GM12878 (cell line): ENCODE data around the gene PYGO2. TPM values are rescaled to one million over a fixed set of nuclear protein-coding genes. Genes with fewer than 3 reads are reported as not detected.

Experiments used
- ATAC-seq: fragments of 200-7000 bp; cut with Tn5 transposase; 3 replicates; pipeline ENCODE4 v1.9.1; 2020; ENCODE audit warnings: mild to moderate bottlenecking, moderate library complexity
- BruUV-seq: library from RNA; stranded (reverse); fragments of 400-500 nt; replicated peaks from 2 replicates; lab custom pipeline; 2021; lab: Mats Ljungman, UMichigan
- CTCF ChIA-PET: fragments of 300-600 bp; sonication (Branson Sonifier 250); formaldehyde crosslinking; extraction: SDS; loops from one replicate; lab custom pipeline; 2021; ENCODE audit warnings: inconsistent platforms; lab: Yijun Ruan, JAX
- POLR2A ChIA-PET: fragments of 350-600 bp; formaldehyde crosslinking; extraction: SDS; loops from one replicate; lab custom pipeline; 2021; ENCODE audit warnings: inconsistent platforms; lab: Charles Lee
- RAD21 ChIA-PET: fragments of 300-600 bp; sonication (Branson Sonifier 250); formaldehyde crosslinking; loops from one replicate; lab custom pipeline; 2023; ENCODE audit warnings: antibody characterized with exemption; ENCODE audit not compliant: unreplicated experiment; lab: Charles Lee
- SMC1A ChIA-PET: fragments of 300-600 bp; sonication (Branson Sonifier 250); formaldehyde crosslinking; loops from one replicate; lab custom pipeline; 2023; ENCODE audit not compliant: unreplicated experiment, uncharacterized antibody; lab: Charles Lee
- DNase-seq: peaks from one replicate; pipeline ENCODE4 v3.0.0-alpha.2; 2011; ENCODE audit warnings: low read depth, low spot score
- FAIRE-seq: peaks from 3 replicates; lab custom pipeline; 2011; peaks lifted over from hg19 to GRCh38; lab: Jason Lieb, UNC
- H2AFZ ChIP-seq: 2 replicates; pipeline ENCODE4 v1.6.0; 2011; ENCODE audit warnings: low read depth, low read length, control low read depth; ENCODE audit not compliant: control insufficient read depth
- H3K27ac ChIP-seq: 2 replicates; pipeline ENCODE4 v1.5.1; 2011; ENCODE audit warnings: control low read depth; ENCODE audit not compliant: control insufficient read depth, insufficient read depth
- H3K27me3 ChIP-seq, 2 experiments: replicated peaks in 1 of 2; 2 replicates each; pipeline versions ENCODE4 v1.6.0 to v1.6.1; 2011; ENCODE audit warnings: low read length in 1 of 2; ENCODE audit not compliant: control insufficient read depth in 2 of 2, insufficient read depth in 2 of 2
- H3K36me3 ChIP-seq, 2 experiments: 2 replicates each; pipeline ENCODE4 v1.5.1; 2011; ENCODE audit warnings: low read length in 1 of 2; ENCODE audit not compliant: control insufficient read depth in 2 of 2, insufficient read depth in 2 of 2
- H3K4me1 ChIP-seq: 2 replicates; pipeline ENCODE4 v1.6.1; 2011; ENCODE audit warnings: mild to moderate bottlenecking, low read length, moderate library complexity, mixed read lengths; ENCODE audit not compliant: control insufficient read depth, insufficient read depth
- H3K4me2 ChIP-seq: 2 replicates; pipeline ENCODE4 v1.6.0; 2011; ENCODE audit warnings: control low read depth; ENCODE audit not compliant: control insufficient read depth, insufficient read depth
- H3K4me3 ChIP-seq: fragments of 200-600 bp; sonication (generic); 2 replicates; pipeline ENCODE4 v1.5.1; 2016
- H3K79me2 ChIP-seq: 2 replicates; pipeline ENCODE4 v1.6.0; 2011; ENCODE audit warnings: low read length; ENCODE audit not compliant: control insufficient read depth, insufficient read depth
- H3K9ac ChIP-seq: 2 replicates; pipeline ENCODE4 v1.8.0; 2011; ENCODE audit warnings: low read length, control low read depth, mixed read lengths; ENCODE audit not compliant: control insufficient read depth, insufficient read depth
- H3K9me3 ChIP-seq: replicated peaks from 3 replicates; pipeline ENCODE4 v1.5.1; 2011; ENCODE audit warnings: mild to moderate bottlenecking, low read length; ENCODE audit not compliant: control insufficient read depth, insufficient read depth
- H4K20me1 ChIP-seq: 2 replicates; pipeline ENCODE4 v1.6.0; 2011; ENCODE audit not compliant: control insufficient read depth, insufficient read depth
- BCL11A ChIP-seq: IDR thresholded peaks from 2 replicates; pipeline ENCODE4 v1.6.1; 2011; ENCODE audit warnings: low read depth, low read length
- BCL3 ChIP-seq: IDR thresholded peaks from 2 replicates; pipeline ENCODE4 v1.6.1; 2011; ENCODE audit warnings: borderline replicate concordance, low read depth, mild to moderate bottlenecking, moderate library complexity, low read length; ENCODE audit not compliant: insufficient read depth, poor library complexity, severe bottlenecking
- CREM ChIP-seq: IDR thresholded peaks from 2 replicates; pipeline ENCODE4 v1.6.1; 2014; ENCODE audit warnings: antibody characterized with exemption, low read depth
- IKZF1 ChIP-seq: fragments of 450-650 bp; conservative IDR thresholded peaks from 2 replicates; pipeline ENCODE4 v1.6.1; 2017; ENCODE audit warnings: antibody characterized with exemption, mild to moderate bottlenecking
- IKZF2 ChIP-seq, 2 experiments: fragments of 450-650 bp; IDR thresholded peaks; 2 replicates each; pipeline ENCODE4 v1.6.1; 2017; ENCODE audit warnings: mild to moderate bottlenecking in 2 of 2, moderate library complexity in 2 of 2
- IRF4 ChIP-seq: IDR thresholded peaks from 2 replicates; pipeline ENCODE4 v1.6.1; 2011; ENCODE audit warnings: low read depth, low read length
- JUNB ChIP-seq: IDR thresholded peaks from 2 replicates; pipeline ENCODE4 v1.6.1; 2016; ENCODE audit warnings: antibody characterized with exemption, mild to moderate bottlenecking
- MEF2A ChIP-seq: IDR thresholded peaks from 2 replicates; pipeline ENCODE4 v1.6.1; 2011; ENCODE audit warnings: low read depth, mild to moderate bottlenecking, low read length, moderate library complexity; ENCODE audit not compliant: insufficient read depth
- PBX3 ChIP-seq: IDR thresholded peaks from 2 replicates; pipeline ENCODE4 v1.6.1; 2011; ENCODE audit warnings: mild to moderate bottlenecking, low read depth, low read length, moderate library complexity; ENCODE audit not compliant: insufficient replicate concordance
- RB1 ChIP-seq: fragments of 450-650 bp; formaldehyde crosslinking; IDR thresholded peaks from 2 replicates; pipeline ENCODE4 v1.6.1; 2017; ENCODE audit warnings: mild to moderate bottlenecking, borderline replicate concordance
- SMAD1 ChIP-seq: fragments of 450-650 bp; IDR thresholded peaks from 2 replicates; pipeline ENCODE4 v1.6.1; 2018; ENCODE audit warnings: mild to moderate bottlenecking, low read depth; ENCODE audit not compliant: partially characterized antibody
- SMC3 ChIP-seq: IDR thresholded peaks from 2 replicates; pipeline ENCODE4 v1.6.1; 2011; ENCODE audit warnings: low read length, improper control_type of control experiment, borderline replicate concordance
- STAT1 ChIP-seq: fragments of 450-650 bp; conservative IDR thresholded peaks from 2 replicates; pipeline ENCODE4 v1.6.1; 2014; ENCODE audit warnings: antibody characterized with exemption, mild to moderate bottlenecking
- TAF1 ChIP-seq: IDR thresholded peaks from 2 replicates; pipeline ENCODE4 v1.6.1; 2011; ENCODE audit warnings: mild to moderate bottlenecking, low read depth, low read length, borderline replicate concordance
- TCF7 ChIP-seq: IDR thresholded peaks from 2 replicates; pipeline ENCODE4 v1.6.1; 2014; ENCODE audit warnings: antibody characterized with exemption, borderline replicate concordance
- ZNF687 ChIP-seq: fragments of 450-650 bp; IDR thresholded peaks from 2 replicates; pipeline ENCODE4 v1.6.1; 2017; ENCODE audit warnings: mild to moderate bottlenecking, moderate library complexity
- WGBS: methylation state at CpG from one replicate; pipeline ENCODE4 v1.1.6; 2016; ENCODE audit warnings: low lambda C conversion rate; ENCODE audit not compliant: insufficient replicate concordance, insufficient coverage; ENCODE audit errors: missing lambda C conversion rate; 5-methylcytosine and 5-hydroxymethylcytosine counted together
- in situ Hi-C: fragments of 300-500 bp; cut with MboI; formaldehyde crosslinking; loops from 9 replicates; pipeline ENCODE4 v1.14.3; 2018; ENCODE audit warnings: mixed read lengths
- intact Hi-C: fragments of 100-400 bp; cut with micrococcal nuclease; formaldehyde crosslinking; loops from one replicate; pipeline ENCODE4 v1.14.2; 2022; ENCODE audit not compliant: unreplicated experiment
- polyA plus RNA-seq, 11 experiments: library from polyadenylated mRNA; depleted of rRNA in 4 of 11; unstranded in 6 of 11; stranded (reverse) in 5 of 11; fragments of >200 nt; fragmentation: Nextera tagmentation in 4 of 11; fragmentation: Illumina TruSeq in 1 of 11; extraction: Ambion mirVana in 4 of 11; extraction: Trizol in 1 of 11; gene quantifications; 1 replicate in 1 of 11; 2 replicates in 10 of 11; pipeline versions ENCODE4 v1.2.1 to v1.2.3, GENCODE V29; 2011 to 2016; ENCODE audit warnings: inconsistent platforms in 2 of 11, missing spikeins in 2 of 11, low read depth in 1 of 11
- total RNA-seq, 4 experiments: library from RNA; depleted of rRNA in 3 of 4; stranded (reverse); fragments of >200 nt in 3 of 4; fragmentation: Illumina TruSeq in 1 of 4; extraction: Trizol in 1 of 4; gene quantifications; 2 replicates each; pipeline versions ENCODE4 v1.2.1 to v1.2.3, GENCODE V29; 2013 to 2021

PYGO2 gene
- total and polyA plus RNA-seq, 10 of the 15 experiments (the other 5 are each of a cell fraction or from before 2014, with no cell fraction given): 8.1 to 33.8 (median 23.5) TPM

- POLR2A ChIA-PET: interaction anchor here (0.7 to 2.4 kb wide), 17 partner anchors 8 to 382 kb away, joined by 3 to 18 read pairs (median 4); partner anchors contain the start of genes ADAM15, FLAD1, PBXIP1 and PYGO2
- TF ChIP-seq IKZF2 (IDR thresholded peaks at IDR 0.05): peak; percentile 24 to 44; a peak in 3 of 4 replicates
- TF ChIP-seq ZNF687: 0 out of 2 replicates have a peak, but pooled peaks have one; percentile 27
- TF ChIP-seq TAF1: 0 out of 2 replicates have a peak, but pooled peaks have one; percentile 1
- 0 out of 2 replicates have a peak, but pooled peaks have one; percentile 28 for TF ChIP-seq BCL11A
- no peak for TF ChIP-seq PBX3
- peak; percentile 66 for TF ChIP-seq JUNB
- TF ChIP-seq SMAD1: no peak
- TF ChIP-seq MEF2A: peak; percentile 49; the same call in 1 of the 2 replicates
- TF ChIP-seq STAT1: no peak
- 0 out of 2 replicates have a peak, but pooled peaks have one; percentile 19 for TF ChIP-seq RB1
- TF ChIP-seq CREM: peak; percentile 48; the same call in 1 of the 2 replicates
- 0 out of 2 replicates have a peak, but pooled peaks have one; percentile 6 for TF ChIP-seq IRF4
- peak; percentile 71; the same call in 1 of the 2 replicates for TF ChIP-seq TCF7
- TF ChIP-seq BCL3: peak; percentile 26
- TF ChIP-seq IKZF1: peak; percentile 40
- TF ChIP-seq SMC3: 0 out of 2 replicates have a peak, but pooled peaks have one; percentile 9
These were observed 20.9 kb downstream of the PYGO2 start for GRCh38 chr1:154940651-154941194.

More at GRCh38 chr1:154940651-154941194, 20.9 kb downstream of the PYGO2 start:
- DNase-seq (no peak), FAIRE-seq (no peak), ATAC-seq (peak; percentile 32)
- H4K20me1 ChIP-seq: no peaks in the 10 kb centered on the region
- in situ Hi-C loops (no loop called here), intact Hi-C loops (no loop called here)
- peak overlapping the region; percentile 100 for H3K27ac ChIP-seq
- WGBS: 1% methylated on average over 8 of the region's 8 CpGs
- no peak overlapping the region for H2AFZ ChIP-seq
- H3K79me2 ChIP-seq: peaks cover 59% of the 10 kb centered on the region
- peak overlapping the region; percentile 74 for H3K4me3 ChIP-seq
- BruUV-seq: no TSS peak
- peak overlapping the region; percentile 98 for H3K9ac ChIP-seq
- peak overlapping the region; percentile 100 for H3K4me2 ChIP-seq
- H3K4me1 ChIP-seq: peaks cover 74% of the 10 kb centered on the region
- H3K36me3 ChIP-seq: peaks cover 0 to 3% of the 10 kb centered on the region in 2 experiments; a peak in 1 of 4 replicates
- ChIA-PET CTCF (interaction anchor here (0.7 to 2.8 kb wide), 12 partner anchors 8 to 381 kb away, joined by 3 to 16 read pairs (median 4); no protein-coding TSS in a partner anchor), RAD21 (interaction anchor here (0.8 to 2.2 kb wide), 15 partner anchors 59 to 331 kb away, joined by 3 to 15 read pairs (median 5); partner anchors contain the start of genes ADAM15 and KCNN3), SMC1A (interaction anchor here (0.6 to 1.6 kb wide), 12 partner anchors 9 to 381 kb away, joined by 3 to 6 read pairs (median 4); no protein-coding TSS in a partner anchor)
- H3K9me3 ChIP-seq: no peaks in the 10 kb centered on the region; the same call in 2 of the 3 replicates
- no peaks in the 10 kb centered on the region for H3K27me3 ChIP-seq
